HepG2 (cell line): ENCODE results near the gene CXCR5. TPM values are rescaled to one million over a fixed set of nuclear protein-coding genes. Genes with fewer than 3 reads are reported as not detected.
A peak's percentile ranks its signal among the peaks of the same experiment; 100 is the strongest.

ENCODE experiments used
- ADNP ChIP-seq: sonication (generic); formaldehyde crosslinking; IDR thresholded peaks from 2 replicates; pipeline ENCODE4 v1.4.0; 2020; ENCODE audit warnings: missing genetic modification reagents
- AGO2 ChIP-seq: fragments of 200-400 bp; formaldehyde crosslinking; optimal IDR thresholded peaks from 2 replicates; pipeline ENCODE3; 2017; ENCODE audit warnings: mild to moderate bottlenecking, low read depth, low read length, moderate library complexity
- CCDC6 ChIP-seq: sonication (generic); formaldehyde crosslinking; IDR thresholded peaks from 2 replicates; pipeline ENCODE4 v1.8.1; 2022; ENCODE audit warnings: mild to moderate bottlenecking, missing genetic modification reagents, moderate library complexity
- CENPX ChIP-seq: sonication (generic); formaldehyde crosslinking; IDR thresholded peaks from 2 replicates; pipeline ENCODE4 v1.9.0; 2021; ENCODE audit warnings: mild to moderate bottlenecking, missing genetic modification reagents, moderate library complexity
- FOXA1 ChIP-seq, 2 experiments: fragments of 450-650 bp in 1 of 2; sonication (generic) in 1 of 2; formaldehyde crosslinking in 1 of 2; IDR thresholded peaks; 2 replicates each; pipeline versions ENCODE4 v1.4.0 to v1.6.1; 2016 to 2020; ENCODE audit warnings: missing genetic modification reagents in 1 of 2
- GZF1 ChIP-seq: sonication (generic); formaldehyde crosslinking; IDR thresholded peaks from 2 replicates; pipeline ENCODE4 v1.5.1; 2020; ENCODE audit warnings: mild to moderate bottlenecking, missing genetic modification reagents
- HDAC2 ChIP-seq: sonication (generic); formaldehyde crosslinking; IDR thresholded peaks from 2 replicates; pipeline ENCODE4 v1.4.0; 2020; ENCODE audit warnings: missing genetic modification reagents
- MED1 ChIP-seq: sonication (generic); formaldehyde crosslinking; IDR thresholded peaks from 2 replicates; pipeline ENCODE4 v1.4.0; 2020; ENCODE audit warnings: missing genetic modification reagents
- POLR2A ChIP-seq, 2 experiments: IDR thresholded peaks; 2 replicates each; pipeline ENCODE4 v1.6.1; 2011; ENCODE audit warnings: low read depth in 2 of 2, low read length in 2 of 2, mild to moderate bottlenecking in 1 of 2, moderate library complexity in 1 of 2; ENCODE audit not compliant: insufficient read depth in 1 of 2
- PTBP1 ChIP-seq: fragments of 200-400 bp; formaldehyde crosslinking; IDR thresholded peaks from 2 replicates; pipeline ENCODE4 v1.6.1; 2018; ENCODE audit warnings: low read length, low read depth; ENCODE audit not compliant: poor library complexity, severe bottlenecking
- SALL1 ChIP-seq: sonication (generic); formaldehyde crosslinking; IDR thresholded peaks from 2 replicates; pipeline ENCODE4 v1.8.0; 2022; ENCODE audit warnings: mild to moderate bottlenecking, missing genetic modification reagents
- SKI ChIP-seq: fragments of 450-650 bp; IDR thresholded peaks from one replicate; pipeline ENCODE4 v1.6.1; 2018; ENCODE audit warnings: mild to moderate bottlenecking; ENCODE audit not compliant: partially characterized antibody
- TAF1 ChIP-seq: sonication (generic); formaldehyde crosslinking; IDR thresholded peaks from 2 replicates; pipeline ENCODE4 v1.4.0; 2020; ENCODE audit warnings: missing genetic modification reagents
- TEAD3 ChIP-seq: optimal IDR thresholded peaks from 2 replicates; pipeline ENCODE3; 2016; ENCODE audit warnings: borderline replicate concordance
- ZNF121 ChIP-seq: sonication (generic); formaldehyde crosslinking; IDR thresholded peaks from 2 replicates; pipeline ENCODE4 v1.5.0; 2020; ENCODE audit warnings: mild to moderate bottlenecking, missing genetic modification reagents
- ZNF333 ChIP-seq: sonication (generic); formaldehyde crosslinking; IDR thresholded peaks from 2 replicates; pipeline ENCODE4 v1.4.0; 2020; ENCODE audit warnings: mild to moderate bottlenecking, missing genetic modification reagents, borderline replicate concordance
- ZNF577 ChIP-seq: sonication (generic); formaldehyde crosslinking; IDR thresholded peaks from 2 replicates; pipeline ENCODE4 v1.4.0; 2020; ENCODE audit warnings: mild to moderate bottlenecking, low read depth, missing genetic modification reagents, borderline replicate concordance
- ZNF652 ChIP-seq: IDR thresholded peaks from 2 replicates; pipeline ENCODE4 v1.6.1; 2016; ENCODE audit warnings: low read depth, borderline replicate concordance
- ZSCAN12 ChIP-seq: sonication (generic); formaldehyde crosslinking; IDR thresholded peaks from 2 replicates; pipeline ENCODE4 v1.9.0; 2021; ENCODE audit warnings: mild to moderate bottlenecking, missing genetic modification reagents
- polyA plus RNA-seq, 8 experiments: library from polyadenylated mRNA; depleted of rRNA in 3 of 8; stranded (reverse) in 7 of 8; unstranded in 1 of 8; fragments of >200 nt; fragmentation: Illumina TruSeq in 4 of 8; extraction: Trizol in 4 of 8; gene quantifications; 2 replicates each; pipeline versions ENCODE4 v1.2.1 to v1.2.3, GENCODE V29; 2011 to 2016; ENCODE audit warnings: low read depth in 4 of 8, missing spikeins in 1 of 8, mixed read lengths in 1 of 8; ENCODE audit not compliant: insufficient read depth in 1 of 8
- total RNA-seq, 5 experiments: library from RNA; depleted of rRNA; stranded (reverse); fragments of >200 nt; fragmentation: Illumina TruSeq; extraction: Trizol; gene quantifications; 2 replicates each; pipeline ENCODE4 v1.2.3, GENCODE V29; 2016; ENCODE audit warnings: low read depth in 1 of 5
- TF ChIP-seq, protein P1 (sequence below): sonication (generic); formaldehyde crosslinking; IDR thresholded peaks from 2 replicates; pipeline ENCODE4 v1.4.0; 2020; ENCODE audit warnings: missing genetic modification reagents
- TF ChIP-seq, protein P2 (sequence below): IDR thresholded peaks from 2 replicates; pipeline ENCODE4 v1.6.1; 2016; ENCODE audit warnings: low read depth, borderline replicate concordance
- TF ChIP-seq, protein P3 (sequence below): sonication (generic); formaldehyde crosslinking; IDR thresholded peaks from 2 replicates; pipeline ENCODE4 v1.5.1; 2020; ENCODE audit warnings: mild to moderate bottlenecking, missing genetic modification reagents, borderline replicate concordance
- TF ChIP-seq, protein P4 (sequence below): sonication (generic); formaldehyde crosslinking; IDR thresholded peaks from 2 replicates; pipeline ENCODE4 v1.4.0; 2020; ENCODE audit warnings: mild to moderate bottlenecking, missing genetic modification reagents

CXCR5 gene
- total and polyA plus RNA-seq, 2 of the 13 experiments (the other 11 are each of a cell fraction or from before 2014, with no cell fraction given) = not detected

DNA sequence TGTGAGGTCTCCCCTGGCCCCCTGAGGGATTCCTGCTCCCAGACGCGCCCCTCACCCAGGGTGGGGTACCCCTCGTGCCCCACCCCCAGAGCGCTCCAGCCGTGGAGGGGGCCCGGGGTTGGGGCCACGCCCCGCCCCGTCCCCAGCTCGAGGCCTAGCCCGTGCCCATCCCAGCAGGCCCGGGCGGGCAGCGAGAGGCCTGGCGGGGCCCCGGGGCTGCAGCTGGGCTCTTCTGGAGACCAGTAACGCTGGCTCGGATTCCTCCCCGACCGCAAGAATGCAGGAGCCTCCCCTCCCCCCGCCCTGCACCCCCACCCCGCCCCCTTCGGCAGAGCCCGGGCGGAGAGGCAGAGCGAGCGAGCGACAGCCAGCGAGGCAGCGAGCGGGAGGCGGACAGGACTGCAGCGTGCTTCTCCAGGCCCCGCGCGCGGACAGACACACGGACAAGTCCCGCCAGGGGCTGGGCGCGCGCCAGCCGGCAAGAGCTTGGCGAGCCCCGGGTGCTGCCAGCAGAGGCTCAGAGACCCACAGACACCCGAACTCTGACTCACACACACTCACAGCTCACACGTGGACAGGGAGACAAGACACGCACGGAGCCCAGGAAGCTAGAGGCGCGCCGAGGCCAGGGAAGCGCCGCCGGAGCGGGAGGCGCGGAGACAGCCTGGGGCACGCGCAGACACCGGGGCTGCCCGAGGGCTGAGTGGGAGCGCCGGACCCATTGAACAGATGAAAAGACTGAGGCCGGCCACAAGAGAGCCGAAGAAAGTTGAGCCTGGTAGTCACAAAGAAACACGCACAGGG is 26.8 kb downstream of the CXCR5 start (continued):
- TF ChIP-seq MED1 (CRISPR knock-in tag) (peak; percentile 60; the same call in 1 of the 2 replicates), ADNP (CRISPR knock-in tag) (peak; percentile 94), ZSCAN12 (peak; percentile 41; the same call in 1 of the 2 replicates), GZF1 (CRISPR knock-in tag) (no peak), TAF1 (no peak; the same call in 1 of the 2 replicates), ZNF652 (CRISPR knock-in tag) (no peak), ZNF333 (CRISPR knock-in tag) (0 out of 2 replicates have a peak, but pooled peaks have one; percentile 18), TEAD3 (CRISPR knock-in tag) (peak; percentile 27), FOXA1 (IDR thresholded peaks at IDR 0.05) (no peak), FOXA1 (CRISPR knock-in tag; IDR thresholded peaks at IDR 0.05) (no peak), ZNF577 (CRISPR knock-in tag) (no peak), POLR2A (IDR thresholded peaks at IDR 0.05; ENCODE audit: insufficient read depth in 1 of 2, low read depth in 2 of 2, low read length in 2 of 2) (peak in 1 of 2 experiments; percentile 43; a peak in 1 of 4 replicates), SALL1 (peak; percentile 23; the same call in 1 of the 2 replicates), CENPX (CRISPR knock-in tag) (no peak), AGO2 (peak; percentile 96), SKI (peak; percentile 13), HDAC2 (CRISPR knock-in tag) (peak; percentile 35; the same call in 1 of the 2 replicates), CCDC6 (CRISPR knock-in tag) (peak; percentile 81; the same call in 1 of the 2 replicates), ZNF121 (CRISPR knock-in tag) (no peak; the same call in 1 of the 2 replicates), PTBP1 (no peak)
- TF ChIP-seq, protein P1, sequence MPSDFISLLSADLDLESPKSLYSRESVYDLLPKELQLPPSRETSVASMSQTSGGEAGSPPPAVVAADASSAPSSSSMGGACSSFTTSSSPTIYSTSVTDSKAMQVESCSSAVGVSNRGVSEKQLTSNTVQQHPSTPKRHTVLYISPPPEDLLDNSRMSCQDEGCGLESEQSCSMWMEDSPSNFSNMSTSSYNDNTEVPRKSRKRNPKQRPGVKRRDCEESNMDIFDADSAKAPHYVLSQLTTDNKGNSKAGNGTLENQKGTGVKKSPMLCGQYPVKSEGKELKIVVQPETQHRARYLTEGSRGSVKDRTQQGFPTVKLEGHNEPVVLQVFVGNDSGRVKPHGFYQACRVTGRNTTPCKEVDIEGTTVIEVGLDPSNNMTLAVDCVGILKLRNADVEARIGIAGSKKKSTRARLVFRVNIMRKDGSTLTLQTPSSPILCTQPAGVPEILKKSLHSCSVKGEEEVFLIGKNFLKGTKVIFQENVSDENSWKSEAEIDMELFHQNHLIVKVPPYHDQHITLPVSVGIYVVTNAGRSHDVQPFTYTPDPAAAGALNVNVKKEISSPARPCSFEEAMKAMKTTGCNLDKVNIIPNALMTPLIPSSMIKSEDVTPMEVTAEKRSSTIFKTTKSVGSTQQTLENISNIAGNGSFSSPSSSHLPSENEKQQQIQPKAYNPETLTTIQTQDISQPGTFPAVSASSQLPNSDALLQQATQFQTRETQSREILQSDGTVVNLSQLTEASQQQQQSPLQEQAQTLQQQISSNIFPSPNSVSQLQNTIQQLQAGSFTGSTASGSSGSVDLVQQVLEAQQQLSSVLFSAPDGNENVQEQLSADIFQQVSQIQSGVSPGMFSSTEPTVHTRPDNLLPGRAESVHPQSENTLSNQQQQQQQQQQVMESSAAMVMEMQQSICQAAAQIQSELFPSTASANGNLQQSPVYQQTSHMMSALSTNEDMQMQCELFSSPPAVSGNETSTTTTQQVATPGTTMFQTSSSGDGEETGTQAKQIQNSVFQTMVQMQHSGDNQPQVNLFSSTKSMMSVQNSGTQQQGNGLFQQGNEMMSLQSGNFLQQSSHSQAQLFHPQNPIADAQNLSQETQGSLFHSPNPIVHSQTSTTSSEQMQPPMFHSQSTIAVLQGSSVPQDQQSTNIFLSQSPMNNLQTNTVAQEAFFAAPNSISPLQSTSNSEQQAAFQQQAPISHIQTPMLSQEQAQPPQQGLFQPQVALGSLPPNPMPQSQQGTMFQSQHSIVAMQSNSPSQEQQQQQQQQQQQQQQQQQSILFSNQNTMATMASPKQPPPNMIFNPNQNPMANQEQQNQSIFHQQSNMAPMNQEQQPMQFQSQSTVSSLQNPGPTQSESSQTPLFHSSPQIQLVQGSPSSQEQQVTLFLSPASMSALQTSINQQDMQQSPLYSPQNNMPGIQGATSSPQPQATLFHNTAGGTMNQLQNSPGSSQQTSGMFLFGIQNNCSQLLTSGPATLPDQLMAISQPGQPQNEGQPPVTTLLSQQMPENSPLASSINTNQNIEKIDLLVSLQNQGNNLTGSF (CRISPR knock-in tag) = 0 out of 2 replicates have a peak, but pooled peaks have one; percentile 15
- TF ChIP-seq, protein P2, sequence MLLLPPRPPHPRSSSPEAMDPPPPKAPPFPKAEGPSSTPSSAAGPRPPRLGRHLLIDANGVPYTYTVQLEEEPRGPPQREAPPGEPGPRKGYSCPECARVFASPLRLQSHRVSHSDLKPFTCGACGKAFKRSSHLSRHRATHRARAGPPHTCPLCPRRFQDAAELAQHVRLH (CRISPR knock-in tag) = 0 out of 2 replicates have a peak, but pooled peaks have one; percentile 8
- TF ChIP-seq, protein P3, sequence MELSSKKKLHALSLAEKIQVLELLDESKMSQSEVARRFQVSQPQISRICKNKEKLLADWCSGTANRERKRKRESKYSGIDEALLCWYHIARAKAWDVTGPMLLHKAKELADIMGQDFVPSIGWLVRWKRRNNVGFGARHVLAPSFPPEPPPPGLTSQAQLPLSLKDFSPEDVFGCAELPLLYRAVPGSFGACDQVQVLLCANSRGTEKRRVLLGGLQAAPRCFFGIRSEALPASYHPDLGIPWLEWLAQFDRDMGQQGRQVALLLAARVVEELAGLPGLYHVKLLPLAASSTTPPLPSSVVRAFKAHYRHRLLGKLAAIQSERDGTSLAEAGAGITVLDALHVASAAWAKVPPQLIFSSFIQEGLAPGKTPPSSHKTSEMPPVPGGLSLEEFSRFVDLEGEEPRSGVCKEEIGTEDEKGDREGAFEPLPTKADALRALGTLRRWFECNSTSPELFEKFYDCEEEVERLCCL (CRISPR knock-in tag) = no peak
- TF ChIP-seq, protein P4, sequence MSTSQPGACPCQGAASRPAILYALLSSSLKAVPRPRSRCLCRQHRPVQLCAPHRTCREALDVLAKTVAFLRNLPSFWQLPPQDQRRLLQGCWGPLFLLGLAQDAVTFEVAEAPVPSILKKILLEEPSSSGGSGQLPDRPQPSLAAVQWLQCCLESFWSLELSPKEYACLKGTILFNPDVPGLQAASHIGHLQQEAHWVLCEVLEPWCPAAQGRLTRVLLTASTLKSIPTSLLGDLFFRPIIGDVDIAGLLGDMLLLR (CRISPR knock-in tag) = no peak
